GM12878 (cell line): ENCODE measurements around the gene DYDC1. TPM values are rescaled to one million over a fixed set of nuclear protein-coding genes. Genes with fewer than 3 reads are reported as not detected.

Experiments
- ATAC-seq: fragments of 200-7000 bp; cut with Tn5 transposase; 3 replicates; pipeline ENCODE4 v1.9.1; 2020; ENCODE audit warnings: mild to moderate bottlenecking, moderate library complexity
- BruUV-seq: library from RNA; stranded (reverse); fragments of 400-500 nt; replicated peaks from 2 replicates; lab custom pipeline; 2021; lab: Mats Ljungman, UMichigan
- CTCF ChIA-PET: fragments of 300-600 bp; sonication (Branson Sonifier 250); formaldehyde crosslinking; extraction: SDS; loops from one replicate; lab custom pipeline; 2021; ENCODE audit warnings: inconsistent platforms; lab: Yijun Ruan, JAX
- POLR2A ChIA-PET: fragments of 350-600 bp; formaldehyde crosslinking; extraction: SDS; loops from one replicate; lab custom pipeline; 2021; ENCODE audit warnings: inconsistent platforms; lab: Charles Lee
- RAD21 ChIA-PET: fragments of 300-600 bp; sonication (Branson Sonifier 250); formaldehyde crosslinking; loops from one replicate; lab custom pipeline; 2023; ENCODE audit warnings: antibody characterized with exemption; ENCODE audit not compliant: unreplicated experiment; lab: Charles Lee
- SMC1A ChIA-PET: fragments of 300-600 bp; sonication (Branson Sonifier 250); formaldehyde crosslinking; loops from one replicate; lab custom pipeline; 2023; ENCODE audit not compliant: unreplicated experiment, uncharacterized antibody; lab: Charles Lee
- DNase-seq: peaks from one replicate; pipeline ENCODE4 v3.0.0-alpha.2; 2011; ENCODE audit warnings: low read depth, low spot score
- FAIRE-seq: peaks from 3 replicates; lab custom pipeline; 2011; peaks lifted over from hg19 to GRCh38; lab: Jason Lieb, UNC
- H2AFZ ChIP-seq: 2 replicates; pipeline ENCODE4 v1.6.0; 2011; ENCODE audit warnings: low read depth, low read length, control low read depth; ENCODE audit not compliant: control insufficient read depth
- H3K27ac ChIP-seq: 2 replicates; pipeline ENCODE4 v1.5.1; 2011; ENCODE audit warnings: control low read depth; ENCODE audit not compliant: control insufficient read depth, insufficient read depth
- H3K27me3 ChIP-seq, 2 experiments: replicated peaks in 1 of 2; 2 replicates each; pipeline versions ENCODE4 v1.6.0 to v1.6.1; 2011; ENCODE audit warnings: low read length in 1 of 2; ENCODE audit not compliant: control insufficient read depth in 2 of 2, insufficient read depth in 2 of 2
- H3K36me3 ChIP-seq, 2 experiments: 2 replicates each; pipeline ENCODE4 v1.5.1; 2011; ENCODE audit warnings: low read length in 1 of 2; ENCODE audit not compliant: control insufficient read depth in 2 of 2, insufficient read depth in 2 of 2
- H3K4me1 ChIP-seq: 2 replicates; pipeline ENCODE4 v1.6.1; 2011; ENCODE audit warnings: mild to moderate bottlenecking, low read length, moderate library complexity, mixed read lengths; ENCODE audit not compliant: control insufficient read depth, insufficient read depth
- H3K4me2 ChIP-seq: 2 replicates; pipeline ENCODE4 v1.6.0; 2011; ENCODE audit warnings: control low read depth; ENCODE audit not compliant: control insufficient read depth, insufficient read depth
- H3K4me3 ChIP-seq: fragments of 200-600 bp; sonication (generic); 2 replicates; pipeline ENCODE4 v1.5.1; 2016
- H3K79me2 ChIP-seq: 2 replicates; pipeline ENCODE4 v1.6.0; 2011; ENCODE audit warnings: low read length; ENCODE audit not compliant: control insufficient read depth, insufficient read depth
- H3K9ac ChIP-seq: 2 replicates; pipeline ENCODE4 v1.8.0; 2011; ENCODE audit warnings: low read length, control low read depth, mixed read lengths; ENCODE audit not compliant: control insufficient read depth, insufficient read depth
- H3K9me3 ChIP-seq: replicated peaks from 3 replicates; pipeline ENCODE4 v1.5.1; 2011; ENCODE audit warnings: mild to moderate bottlenecking, low read length; ENCODE audit not compliant: control insufficient read depth, insufficient read depth
- H4K20me1 ChIP-seq: 2 replicates; pipeline ENCODE4 v1.6.0; 2011; ENCODE audit not compliant: control insufficient read depth, insufficient read depth
- BHLHE40 ChIP-seq, 2 experiments: fragments of 450-650 bp in 1 of 2; IDR thresholded peaks; 2 replicates each; pipeline ENCODE4 v1.6.1; 2011 to 2017; ENCODE audit warnings: low read depth in 2 of 2, borderline replicate concordance in 1 of 2, improper control_type of control experiment in 1 of 2, low read length in 1 of 2, mild to moderate bottlenecking in 1 of 2
- GATAD2B ChIP-seq: fragments of 450-650 bp; conservative IDR thresholded peaks from 2 replicates; pipeline ENCODE4 v1.6.1; 2017; ENCODE audit warnings: low read depth, mild to moderate bottlenecking, moderate library complexity
- POU2F2 ChIP-seq: IDR thresholded peaks from 3 replicates; pipeline ENCODE4 v1.6.1; 2011; ENCODE audit warnings: low read depth, mild to moderate bottlenecking, low read length, borderline replicate concordance
- YBX1 ChIP-seq: fragments of 450-650 bp; IDR thresholded peaks from 2 replicates; pipeline ENCODE4 v1.6.1; 2016; ENCODE audit warnings: antibody characterized with exemption
- WGBS: methylation state at CpG from one replicate; pipeline ENCODE4 v1.1.6; 2016; ENCODE audit warnings: low lambda C conversion rate; ENCODE audit not compliant: insufficient replicate concordance, insufficient coverage; ENCODE audit errors: missing lambda C conversion rate; 5-methylcytosine and 5-hydroxymethylcytosine counted together
- in situ Hi-C: fragments of 300-500 bp; cut with MboI; formaldehyde crosslinking; loops from 9 replicates; pipeline ENCODE4 v1.14.3; 2018; ENCODE audit warnings: mixed read lengths
- intact Hi-C: fragments of 100-400 bp; cut with micrococcal nuclease; formaldehyde crosslinking; loops from one replicate; pipeline ENCODE4 v1.14.2; 2022; ENCODE audit not compliant: unreplicated experiment
- polyA plus RNA-seq, 11 experiments: library from polyadenylated mRNA; depleted of rRNA in 4 of 11; unstranded in 6 of 11; stranded (reverse) in 5 of 11; fragments of >200 nt; fragmentation: Nextera tagmentation in 4 of 11; fragmentation: Illumina TruSeq in 1 of 11; extraction: Ambion mirVana in 4 of 11; extraction: Trizol in 1 of 11; gene quantifications; 1 replicate in 1 of 11; 2 replicates in 10 of 11; pipeline versions ENCODE4 v1.2.1 to v1.2.3, GENCODE V29; 2011 to 2016; ENCODE audit warnings: inconsistent platforms in 2 of 11, missing spikeins in 2 of 11, low read depth in 1 of 11
- total RNA-seq, 4 experiments: library from RNA; depleted of rRNA in 3 of 4; stranded (reverse); fragments of >200 nt in 3 of 4; fragmentation: Illumina TruSeq in 1 of 4; extraction: Trizol in 1 of 4; gene quantifications; 2 replicates each; pipeline versions ENCODE4 v1.2.1 to v1.2.3, GENCODE V29; 2013 to 2021
- TF ChIP-seq, protein P1 (sequence below): fragments of 450-650 bp; IDR thresholded peaks from 2 replicates; pipeline ENCODE4 v1.6.1; 2017; ENCODE audit warnings: mild to moderate bottlenecking, moderate library complexity
- TF ChIP-seq, protein P2 (sequence below): fragments of 450-650 bp; IDR thresholded peaks from 2 replicates; pipeline ENCODE4 v1.6.1; 2016; ENCODE audit warnings: mild to moderate bottlenecking

Gene DYDC1
- total and polyA plus RNA-seq, 10 of the 15 experiments (the other 5 are each of a cell fraction or from before 2014, with no cell fraction given) = not detected

DNA sequence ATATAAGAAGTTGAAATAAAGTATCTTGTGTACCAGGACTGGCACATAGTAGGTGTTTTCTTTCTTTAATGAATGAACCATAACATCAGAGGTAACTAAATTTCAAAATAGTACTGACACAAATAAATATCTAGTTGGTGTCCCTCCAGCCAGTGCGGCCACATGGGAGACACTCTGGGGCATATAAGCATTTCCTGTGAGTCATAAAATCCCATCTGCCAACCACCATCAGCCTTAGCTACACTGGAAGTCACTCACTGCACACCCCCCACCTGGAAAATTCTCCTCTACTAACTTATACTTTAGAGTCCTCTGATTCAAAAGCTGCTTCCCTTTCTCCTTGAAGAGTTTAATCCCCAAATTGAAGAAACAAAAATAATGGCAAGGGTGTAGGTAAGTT, 32.5 kb downstream of the DYDC1 start:
- H3K27ac ChIP-seq = no peak overlapping the region
- ATAC-seq (peak; percentile 54), FAIRE-seq (no peak), DNase-seq (no peak)
- RAD21 ChIA-PET = no interaction called here
- 0% methylated on average over 1 of the region's 1 CpG for WGBS
- no peak overlapping the region for H2AFZ ChIP-seq
- POLR2A ChIA-PET = no interaction called here
- no peak overlapping the region for H3K4me3 ChIP-seq
- H3K4me1 ChIP-seq = no peaks in the 10 kb centered on the region
- BruUV-seq = no TSS peak
- in situ Hi-C loops = no loop called here
- no peaks in the 10 kb centered on the region for H3K79me2 ChIP-seq
- H3K36me3 ChIP-seq = no peaks in the 10 kb centered on the region
- intact Hi-C loops = no loop called here
- SMC1A ChIA-PET = interaction anchor here (0.7 kb wide), 1 partner anchor 96 kb away, joined by 4 read pairs; no protein-coding TSS in a partner anchor
- H3K27me3 ChIP-seq = peaks cover 0 to 1% of the 10 kb centered on the region in 2 experiments; a peak in 2 of 4 replicates
- no peaks in the 10 kb centered on the region for H3K9me3 ChIP-seq
- H3K9ac ChIP-seq = no peak overlapping the region
- no peaks in the 10 kb centered on the region for H4K20me1 ChIP-seq
- TF ChIP-seq GATAD2B (no peak), BHLHE40 (IDR thresholded peaks at IDR 0.05; ENCODE audit: borderline replicate concordance in 1 of 2, low read depth in 2 of 2, low read length in 1 of 2) (no peak), POU2F2 (no peak), YBX1 (no peak)
- TF ChIP-seq, protein P1, sequence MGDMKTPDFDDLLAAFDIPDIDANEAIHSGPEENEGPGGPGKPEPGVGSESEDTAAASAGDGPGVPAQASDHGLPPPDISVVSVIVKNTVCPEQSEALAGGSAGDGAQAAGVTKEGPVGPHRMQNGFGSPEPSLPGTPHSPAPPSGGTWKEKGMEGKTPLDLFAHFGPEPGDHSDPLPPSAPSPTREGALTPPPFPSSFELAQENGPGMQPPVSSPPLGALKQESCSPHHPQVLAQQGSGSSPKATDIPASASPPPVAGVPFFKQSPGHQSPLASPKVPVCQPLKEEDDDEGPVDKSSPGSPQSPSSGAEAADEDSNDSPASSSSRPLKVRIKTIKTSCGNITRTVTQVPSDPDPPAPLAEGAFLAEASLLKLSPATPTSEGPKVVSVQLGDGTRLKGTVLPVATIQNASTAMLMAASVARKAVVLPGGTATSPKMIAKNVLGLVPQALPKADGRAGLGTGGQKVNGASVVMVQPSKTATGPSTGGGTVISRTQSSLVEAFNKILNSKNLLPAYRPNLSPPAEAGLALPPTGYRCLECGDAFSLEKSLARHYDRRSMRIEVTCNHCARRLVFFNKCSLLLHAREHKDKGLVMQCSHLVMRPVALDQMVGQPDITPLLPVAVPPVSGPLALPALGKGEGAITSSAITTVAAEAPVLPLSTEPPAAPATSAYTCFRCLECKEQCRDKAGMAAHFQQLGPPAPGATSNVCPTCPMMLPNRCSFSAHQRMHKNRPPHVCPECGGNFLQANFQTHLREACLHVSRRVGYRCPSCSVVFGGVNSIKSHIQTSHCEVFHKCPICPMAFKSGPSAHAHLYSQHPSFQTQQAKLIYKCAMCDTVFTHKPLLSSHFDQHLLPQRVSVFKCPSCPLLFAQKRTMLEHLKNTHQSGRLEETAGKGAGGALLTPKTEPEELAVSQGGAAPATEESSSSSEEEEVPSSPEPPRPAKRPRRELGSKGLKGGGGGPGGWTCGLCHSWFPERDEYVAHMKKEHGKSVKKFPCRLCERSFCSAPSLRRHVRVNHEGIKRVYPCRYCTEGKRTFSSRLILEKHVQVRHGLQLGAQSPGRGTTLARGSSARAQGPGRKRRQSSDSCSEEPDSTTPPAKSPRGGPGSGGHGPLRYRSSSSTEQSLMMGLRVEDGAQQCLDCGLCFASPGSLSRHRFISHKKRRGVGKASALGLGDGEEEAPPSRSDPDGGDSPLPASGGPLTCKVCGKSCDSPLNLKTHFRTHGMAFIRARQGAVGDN = no peak
- TF ChIP-seq, protein P2, sequence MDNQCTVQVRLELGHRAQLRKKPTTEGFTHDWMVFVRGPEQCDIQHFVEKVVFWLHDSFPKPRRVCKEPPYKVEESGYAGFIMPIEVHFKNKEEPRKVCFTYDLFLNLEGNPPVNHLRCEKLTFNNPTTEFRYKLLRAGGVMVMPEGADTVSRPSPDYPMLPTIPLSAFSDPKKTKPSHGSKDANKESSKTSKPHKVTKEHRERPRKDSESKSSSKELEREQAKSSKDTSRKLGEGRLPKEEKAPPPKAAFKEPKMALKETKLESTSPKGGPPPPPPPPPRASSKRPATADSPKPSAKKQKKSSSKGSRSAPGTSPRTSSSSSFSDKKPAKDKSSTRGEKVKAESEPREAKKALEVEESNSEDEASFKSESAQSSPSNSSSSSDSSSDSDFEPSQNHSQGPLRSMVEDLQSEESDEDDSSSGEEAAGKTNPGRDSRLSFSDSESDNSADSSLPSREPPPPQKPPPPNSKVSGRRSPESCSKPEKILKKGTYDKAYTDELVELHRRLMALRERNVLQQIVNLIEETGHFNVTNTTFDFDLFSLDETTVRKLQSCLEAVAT = no peak
- CTCF ChIA-PET = interaction anchor here (1.5 kb wide), 1 partner anchor 63 kb away, joined by 4 read pairs; no protein-coding TSS in a partner anchor
- H3K4me2 ChIP-seq = no peak overlapping the region
